Fibroblast of skin of back (primary cell): ENCODE measurements around the gene EML1.

ENCODE experiments used
- DNase-seq: peaks from one replicate; pipeline ENCODE4 v3.0.0-alpha.2; 2013

EML1 gene

DNA sequence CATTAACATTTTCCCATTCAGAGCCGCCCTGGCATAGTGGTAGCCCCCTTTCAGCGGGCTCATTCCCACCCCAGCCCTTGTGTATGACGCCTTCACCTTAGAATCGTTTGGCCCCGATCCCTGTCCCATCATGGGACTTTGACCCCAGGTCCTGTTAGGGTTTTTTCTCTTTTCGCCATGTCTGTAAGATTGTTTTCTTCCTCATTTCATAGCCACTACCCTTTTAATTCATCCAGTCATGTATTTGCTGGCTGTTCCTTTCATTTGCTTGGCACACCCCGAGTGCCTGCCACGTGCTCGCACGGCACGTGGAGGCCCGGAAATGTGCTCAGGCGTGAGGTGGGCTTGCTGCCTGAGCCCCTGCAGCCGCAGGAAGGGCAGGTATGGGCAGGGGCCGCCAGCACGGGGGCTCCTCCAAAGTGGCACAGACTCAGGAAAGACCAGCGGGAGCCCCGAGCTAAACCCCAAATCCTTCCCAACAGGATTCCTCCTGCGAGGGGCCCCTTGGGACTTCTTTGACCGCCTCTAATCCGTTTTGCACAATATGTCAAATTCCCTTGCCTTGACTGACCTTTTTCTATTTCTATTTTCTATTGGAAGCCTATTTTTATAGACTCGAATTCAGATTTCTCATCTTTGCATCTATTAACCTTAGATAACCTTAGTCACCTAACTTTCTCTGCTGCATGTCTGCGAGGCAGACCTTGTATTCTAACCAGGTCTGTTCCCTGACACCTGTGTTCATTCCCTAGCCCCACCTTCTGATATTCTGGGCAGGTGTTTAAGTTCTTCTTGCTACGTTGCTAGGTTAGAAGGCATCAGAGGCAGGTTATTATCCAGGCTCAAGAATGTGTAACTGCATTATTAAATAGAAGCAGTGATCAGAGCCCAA is 114.8 kb downstream of the EML1 start:
- DNase-seq: no peak

DNA sequence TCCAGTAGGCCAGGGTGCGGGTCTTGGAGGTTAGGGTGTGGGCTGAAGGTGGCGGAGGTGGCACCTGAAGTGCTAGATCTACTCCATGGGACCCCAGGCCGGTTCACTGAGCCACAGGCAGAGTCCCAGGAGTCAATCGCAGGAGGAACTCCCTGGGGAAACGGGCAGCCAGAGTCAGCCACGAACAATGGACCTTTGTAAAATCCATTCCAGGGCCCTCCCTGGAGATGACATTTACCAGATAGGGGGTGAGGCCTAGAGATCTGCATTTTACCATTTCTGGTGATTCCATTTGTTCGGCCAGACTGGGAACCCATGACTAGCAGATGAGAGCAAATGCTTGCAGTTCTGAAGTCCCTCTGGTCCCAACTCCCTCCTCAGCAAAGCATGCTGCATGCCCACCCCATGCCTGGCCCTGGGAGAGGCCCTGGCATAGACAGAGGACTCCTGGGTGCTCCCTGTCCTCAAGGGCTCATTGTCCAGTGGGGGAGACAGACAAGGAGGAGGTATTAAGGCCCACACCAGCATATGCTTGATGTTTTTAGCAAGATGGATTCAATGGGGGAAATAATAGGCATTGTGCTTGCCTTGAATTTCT is 115.5 kb downstream of the EML1 start:
- no peak for DNase-seq

DNA sequence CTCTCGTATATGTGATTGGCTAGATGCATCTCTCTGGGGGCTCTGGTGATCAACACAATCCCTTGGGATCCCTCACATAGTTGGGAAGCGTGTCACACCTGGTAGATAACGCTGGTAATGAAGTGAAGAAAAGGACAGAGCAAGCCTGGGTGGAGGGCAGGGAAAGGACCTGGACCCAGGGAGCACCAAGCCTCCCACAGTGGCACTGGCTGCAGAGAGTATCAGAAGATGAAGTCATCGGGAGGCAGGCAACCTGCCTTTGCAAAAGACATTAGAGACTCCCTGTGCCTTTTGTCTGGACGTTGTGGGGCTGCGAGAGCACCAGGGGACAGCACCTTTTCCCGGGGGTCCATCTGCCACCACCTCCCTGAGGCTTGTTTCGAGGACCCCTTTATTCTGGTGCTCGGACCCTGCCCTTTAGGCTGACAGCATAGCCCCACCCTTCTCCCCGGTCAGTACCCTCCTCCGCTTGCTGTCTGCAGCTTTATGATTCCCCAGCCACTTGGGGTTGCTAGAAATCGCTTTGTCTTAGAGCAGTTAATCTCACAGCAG is 116.4 kb downstream of the EML1 start:
- DNase-seq: peak; percentile 39

DNA sequence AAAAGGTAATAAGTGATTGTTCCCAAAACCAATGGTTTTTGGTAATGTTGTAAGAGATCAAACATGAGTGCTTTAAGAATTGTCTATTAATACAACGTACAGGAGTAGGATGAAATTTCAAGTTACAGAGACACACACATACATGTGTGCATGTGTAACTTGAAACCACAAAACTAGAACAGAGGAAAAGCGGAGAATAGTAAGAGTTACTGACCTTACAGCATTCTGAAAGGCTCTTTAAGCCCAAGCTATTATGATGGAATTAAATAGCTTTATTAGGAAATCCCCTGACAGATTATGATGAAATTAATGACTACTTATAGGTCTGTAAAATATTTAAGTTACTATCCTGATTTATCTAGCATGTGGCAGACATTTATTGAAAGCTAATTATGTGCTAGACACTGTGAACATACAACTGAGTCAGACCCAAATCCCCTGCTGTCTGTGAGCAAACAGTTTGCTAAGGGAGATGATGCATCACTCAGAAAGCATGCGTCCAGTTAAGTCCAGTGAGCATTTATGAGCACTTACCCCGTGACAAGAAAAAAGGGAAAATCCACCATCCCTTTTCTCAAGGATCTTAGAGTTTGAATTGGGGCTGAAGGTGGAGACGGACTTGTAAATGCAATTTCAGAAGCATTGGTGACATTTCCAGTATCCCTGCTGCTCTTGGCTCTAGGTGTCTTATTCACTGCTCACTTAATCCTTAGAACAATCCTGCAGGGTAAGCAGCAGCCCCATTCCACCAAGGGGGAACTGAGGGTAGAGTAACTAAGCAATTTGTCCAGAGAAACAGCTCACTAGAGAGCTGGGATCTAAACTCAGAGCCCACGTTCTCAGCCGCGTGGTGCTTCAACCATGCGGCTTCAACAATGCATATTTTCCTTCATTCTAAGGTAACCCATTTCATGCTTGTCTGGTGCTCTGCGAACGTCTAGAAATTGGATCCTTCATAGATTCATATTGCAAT is 117.4 kb downstream of the EML1 start:
- peak; percentile 92 for DNase-seq

DNA sequence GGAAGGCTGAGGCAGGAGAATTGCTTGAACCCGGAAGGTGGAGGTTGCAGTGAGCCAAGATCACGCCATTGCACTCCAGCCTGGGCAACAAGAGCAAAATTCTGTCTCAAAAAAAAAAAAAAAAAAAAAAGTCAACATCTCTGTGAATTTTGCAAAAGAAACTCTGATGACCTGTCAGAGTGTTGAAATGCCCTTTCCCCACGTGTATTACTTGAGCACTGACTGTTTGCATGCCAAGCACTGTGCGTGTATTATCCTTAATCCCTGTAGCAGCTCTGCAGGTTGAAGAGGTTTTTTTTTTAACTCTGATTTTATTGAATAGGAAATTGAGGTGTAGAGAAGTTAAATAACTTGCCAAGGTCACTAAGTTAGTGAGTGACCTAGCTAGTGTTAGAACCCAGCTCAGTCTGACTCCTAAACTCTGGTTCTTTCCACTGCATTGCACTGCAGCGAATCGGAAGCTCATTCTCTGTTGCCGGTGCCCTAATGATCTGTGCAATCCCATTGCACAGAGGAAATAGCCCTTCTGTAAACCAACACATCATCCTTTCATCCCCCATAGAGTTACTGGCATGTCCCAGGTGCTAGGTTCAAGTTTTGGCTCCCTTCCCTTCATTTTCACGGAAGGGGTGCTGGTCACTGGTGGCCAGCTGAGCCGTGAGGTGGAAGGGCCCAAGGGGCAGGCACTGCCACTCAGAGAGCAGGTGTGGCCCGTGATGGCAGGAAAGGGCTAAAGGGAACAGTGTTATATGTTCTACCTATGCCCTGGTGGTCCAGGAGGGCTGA is 122.3 kb downstream of the EML1 start:
- no peak for DNase-seq

DNA sequence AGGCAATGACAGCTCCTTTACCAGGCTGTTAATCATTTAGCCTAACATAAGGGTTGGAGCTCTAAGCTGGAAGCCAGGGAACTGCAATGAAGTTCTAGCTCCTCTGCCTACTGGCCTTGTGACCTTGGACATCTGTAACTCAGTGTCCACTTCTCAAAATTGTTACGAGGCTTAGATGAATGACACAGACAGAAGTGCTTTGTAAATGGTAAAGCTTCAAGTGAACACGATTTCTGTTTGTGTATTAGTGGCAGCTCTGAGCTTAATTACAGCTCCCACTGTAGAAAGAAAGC is 122.8 kb downstream of the EML1 start:
- DNase-seq: no peak

DNA sequence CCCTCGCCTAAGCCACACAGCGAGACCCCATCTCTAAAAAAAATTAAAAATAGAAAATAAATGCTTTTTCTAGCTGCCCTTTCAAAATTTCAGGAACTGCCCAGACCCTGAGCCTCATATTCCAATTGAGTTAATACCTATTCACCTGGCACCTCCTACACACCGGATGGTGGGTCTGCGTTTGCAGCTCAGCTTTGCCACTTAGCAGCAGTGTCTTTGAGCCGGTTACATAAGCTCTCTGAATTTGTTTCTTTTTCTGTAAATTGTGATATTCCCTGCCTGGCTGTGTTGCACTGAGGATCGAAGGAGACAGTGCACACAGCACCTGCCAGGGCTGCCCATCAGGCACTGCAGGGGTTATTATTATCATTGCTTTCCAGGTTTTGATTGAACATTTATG is 125.6 kb downstream of the EML1 start:
- DNase-seq: no peak

DNA sequence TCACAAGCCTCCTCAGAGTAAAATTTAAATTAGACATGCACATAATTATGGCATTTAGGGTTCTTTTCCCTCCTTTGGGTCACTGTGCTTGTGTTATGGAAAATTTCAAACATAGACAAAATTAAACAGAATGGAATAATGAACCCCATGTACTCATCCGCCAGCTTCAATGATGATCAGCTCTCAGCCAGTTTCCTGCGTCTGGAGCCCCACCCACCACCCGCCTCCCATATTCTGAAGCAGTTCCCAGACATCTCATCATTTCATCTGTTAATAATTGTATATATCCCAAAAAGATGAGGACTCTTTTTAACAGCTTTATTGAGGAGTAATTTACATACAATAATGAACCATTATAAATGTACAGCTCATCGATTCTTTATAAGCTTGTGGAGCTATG is 128.2 kb downstream of the EML1 start:
- DNase-seq: no peak

DNA sequence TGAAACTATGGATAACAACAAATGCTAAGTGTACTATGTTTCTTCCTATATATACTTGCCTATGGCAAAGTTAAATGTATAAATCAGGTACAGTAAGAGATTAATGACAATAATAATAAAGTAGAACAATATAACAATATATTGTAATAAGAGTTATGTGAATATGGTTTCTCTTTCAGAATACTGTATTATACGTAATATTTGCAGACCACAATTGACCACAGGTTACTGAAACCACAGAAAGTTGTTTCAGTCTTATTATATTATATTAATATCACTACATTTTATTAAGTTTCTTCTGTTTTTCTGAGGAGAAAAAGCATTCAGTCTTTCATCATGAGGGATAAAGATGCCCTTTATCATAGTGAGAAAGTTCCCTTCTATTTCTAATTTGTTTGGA is 131.2 kb downstream of the EML1 start:
- DNase-seq: no peak

DNA sequence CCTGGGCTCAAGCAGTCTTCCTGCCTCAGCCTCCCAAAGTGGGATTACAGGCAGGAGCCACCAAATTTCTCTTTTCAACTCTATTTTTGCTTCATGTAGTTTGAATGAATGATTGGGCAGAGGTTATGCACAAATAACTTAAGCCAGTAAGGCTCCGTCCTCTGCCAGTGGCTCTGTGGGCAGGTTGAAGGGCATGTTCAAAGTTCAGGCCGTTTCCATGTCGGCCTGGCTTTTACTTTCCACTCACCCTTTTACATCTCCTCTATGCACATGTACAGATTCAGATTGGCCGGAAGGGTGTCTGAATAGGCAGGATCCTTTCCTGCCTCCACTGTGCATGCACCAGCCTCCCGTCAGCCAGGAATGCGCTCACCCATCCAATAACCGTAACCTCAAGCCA is 132.3 kb downstream of the EML1 start:
- no peak for DNase-seq

DNA sequence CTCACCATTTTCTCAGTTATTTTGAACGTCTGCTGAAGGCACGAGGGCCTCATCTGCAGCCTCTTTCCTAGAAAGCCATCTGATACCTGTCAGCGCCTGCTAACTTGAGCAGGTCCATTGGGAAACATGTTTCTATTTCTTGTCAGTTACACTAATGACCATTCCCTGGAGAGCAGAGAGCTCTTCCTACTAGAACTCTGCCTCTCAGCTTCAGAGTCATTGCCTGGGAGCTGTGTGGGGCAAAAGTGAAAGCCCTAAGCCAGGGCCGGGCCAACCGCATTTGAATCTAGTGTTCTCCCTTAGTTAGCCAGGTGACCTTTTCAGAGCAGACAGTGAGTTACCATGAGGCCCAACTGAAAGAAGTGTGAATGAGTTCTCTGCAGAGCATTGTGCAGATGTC is 135.8 kb downstream of the EML1 start:
- no peak for DNase-seq

DNA sequence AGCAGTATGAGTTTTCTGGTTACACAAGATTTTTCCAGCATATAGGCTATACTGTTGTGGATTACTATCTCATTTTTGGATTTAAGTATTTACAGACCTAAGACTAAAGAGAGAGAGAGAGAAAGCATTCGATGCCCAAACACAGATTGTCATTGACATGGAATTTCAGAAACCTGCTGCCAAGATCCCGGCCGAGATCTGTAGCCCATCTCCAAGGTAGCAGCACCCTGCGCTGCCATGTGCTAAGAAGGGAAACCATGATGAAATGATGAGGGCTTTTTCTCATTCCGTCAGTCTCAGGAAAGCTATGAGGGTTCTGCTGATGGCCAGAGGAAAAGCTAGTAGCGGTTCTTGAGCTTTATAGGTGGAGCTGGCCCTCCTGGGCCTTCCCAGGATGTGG is 136.4 kb downstream of the EML1 start:
- DNase-seq: no peak

DNA sequence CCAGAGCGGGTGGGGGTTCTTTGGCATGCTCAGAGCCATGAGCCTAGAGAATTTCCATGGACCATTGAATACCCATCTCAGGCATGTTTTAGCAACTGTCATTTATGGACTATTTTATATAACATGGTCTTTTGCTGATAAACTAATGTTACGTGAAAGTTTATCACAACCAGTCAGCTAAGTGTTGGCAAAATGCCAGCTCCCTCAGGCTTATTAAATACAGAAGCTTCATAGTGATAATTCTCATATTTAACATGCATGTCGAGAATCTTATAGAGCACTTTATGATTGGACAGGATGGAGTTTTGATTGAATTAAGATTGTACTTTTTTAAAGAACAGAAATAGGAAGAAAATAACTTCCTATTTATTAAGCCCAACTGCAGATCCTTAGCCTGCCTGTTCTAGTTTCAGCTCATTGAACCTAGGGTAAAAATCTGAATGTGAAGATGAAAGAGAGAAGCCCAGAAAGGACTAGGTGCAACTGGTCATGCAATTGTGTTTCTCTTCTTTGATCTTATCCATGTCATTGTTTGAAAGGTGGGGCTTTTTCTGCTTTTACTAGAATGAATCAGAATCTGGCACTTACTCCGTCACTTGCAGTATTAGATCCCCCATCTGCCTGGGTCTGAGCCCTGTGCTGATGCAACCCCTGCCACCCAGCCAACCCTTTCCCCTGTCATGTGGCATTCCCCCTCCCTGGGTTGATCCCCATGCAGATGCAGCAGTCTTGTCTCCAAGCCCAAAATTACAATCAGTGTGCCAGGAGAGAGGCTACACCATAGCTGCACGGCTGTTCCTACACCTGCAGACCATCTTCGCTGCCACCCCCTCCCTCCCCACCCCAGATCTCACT is 137.4 kb downstream of the EML1 start:
- no peak for DNase-seq

DNA sequence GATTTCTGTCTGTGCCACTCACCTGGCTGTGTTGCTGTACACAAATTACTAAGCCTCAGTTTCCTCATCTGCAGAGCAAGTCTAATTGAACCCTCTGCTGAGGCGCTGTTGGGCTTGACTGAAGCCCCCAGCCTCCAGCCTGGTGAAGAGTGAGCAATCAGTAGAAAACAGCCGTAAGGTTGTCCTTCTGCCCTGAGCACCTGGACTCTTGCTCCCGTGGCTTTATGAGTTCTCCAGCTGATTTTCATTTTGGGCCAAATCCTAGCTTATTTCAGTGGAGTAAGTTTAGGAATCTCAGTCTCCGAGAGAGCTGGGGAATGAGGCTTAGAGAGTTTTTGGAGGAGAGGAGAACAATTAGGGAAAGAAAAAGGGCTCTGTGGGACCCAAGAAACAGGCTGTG is 138.1 kb downstream of the EML1 start:
- DNase-seq: no peak

DNA sequence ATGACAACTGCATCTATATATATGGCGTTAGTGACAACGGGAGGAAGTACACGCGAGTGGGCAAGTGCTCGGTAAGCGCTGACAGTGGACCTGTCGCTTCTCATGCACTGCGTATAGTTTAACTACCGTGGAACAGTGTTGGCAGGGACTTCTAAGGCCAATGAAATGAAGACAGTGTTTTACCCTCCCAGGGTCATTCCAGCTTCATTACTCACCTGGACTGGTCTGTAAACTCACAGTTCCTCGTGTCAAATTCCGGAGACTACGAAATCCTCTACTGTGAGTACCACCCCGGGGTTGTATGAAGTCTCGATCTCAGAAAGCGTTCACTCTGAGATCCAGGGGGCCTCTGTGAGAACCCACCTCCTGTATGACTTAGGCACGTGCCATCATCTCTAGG is 142.8 kb downstream of the EML1 start:
- peak; percentile 48 for DNase-seq

DNA sequence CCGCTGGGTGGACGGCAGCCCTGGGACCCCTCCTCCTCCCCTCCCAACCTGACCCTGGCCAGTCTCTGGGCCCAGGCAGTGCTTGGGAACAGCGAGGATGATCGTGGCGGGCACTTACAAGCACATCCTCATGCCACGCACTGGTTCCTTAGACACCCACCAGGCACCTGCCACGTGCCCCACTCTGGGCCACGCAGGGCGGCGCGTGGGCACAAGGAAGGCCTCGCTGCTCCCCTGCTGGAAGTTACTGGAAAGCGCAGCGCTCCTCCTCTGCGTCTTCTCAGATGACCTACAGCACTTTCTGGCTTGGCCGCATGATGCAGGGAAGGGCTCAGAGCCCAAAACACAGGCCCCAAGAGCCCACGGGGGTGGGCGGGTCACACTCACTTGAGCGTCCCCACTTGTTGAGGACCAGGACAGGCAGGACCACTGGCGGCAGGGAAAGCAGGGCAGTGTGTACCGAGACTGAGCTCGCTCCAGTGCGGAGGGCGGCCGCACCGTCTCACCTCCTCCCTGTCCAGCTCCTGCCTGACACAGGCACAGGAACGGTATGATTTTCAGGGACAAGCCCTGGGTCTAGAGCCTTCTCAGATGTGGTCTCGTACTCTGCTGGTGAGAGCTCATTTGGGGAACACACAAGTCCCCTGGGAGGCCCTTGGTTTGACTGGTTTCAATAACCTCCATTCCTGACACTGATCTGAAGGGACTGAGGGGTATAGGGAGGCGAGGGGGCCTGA is 143.7 kb downstream of the EML1 start:
- no peak for DNase-seq

DNA sequence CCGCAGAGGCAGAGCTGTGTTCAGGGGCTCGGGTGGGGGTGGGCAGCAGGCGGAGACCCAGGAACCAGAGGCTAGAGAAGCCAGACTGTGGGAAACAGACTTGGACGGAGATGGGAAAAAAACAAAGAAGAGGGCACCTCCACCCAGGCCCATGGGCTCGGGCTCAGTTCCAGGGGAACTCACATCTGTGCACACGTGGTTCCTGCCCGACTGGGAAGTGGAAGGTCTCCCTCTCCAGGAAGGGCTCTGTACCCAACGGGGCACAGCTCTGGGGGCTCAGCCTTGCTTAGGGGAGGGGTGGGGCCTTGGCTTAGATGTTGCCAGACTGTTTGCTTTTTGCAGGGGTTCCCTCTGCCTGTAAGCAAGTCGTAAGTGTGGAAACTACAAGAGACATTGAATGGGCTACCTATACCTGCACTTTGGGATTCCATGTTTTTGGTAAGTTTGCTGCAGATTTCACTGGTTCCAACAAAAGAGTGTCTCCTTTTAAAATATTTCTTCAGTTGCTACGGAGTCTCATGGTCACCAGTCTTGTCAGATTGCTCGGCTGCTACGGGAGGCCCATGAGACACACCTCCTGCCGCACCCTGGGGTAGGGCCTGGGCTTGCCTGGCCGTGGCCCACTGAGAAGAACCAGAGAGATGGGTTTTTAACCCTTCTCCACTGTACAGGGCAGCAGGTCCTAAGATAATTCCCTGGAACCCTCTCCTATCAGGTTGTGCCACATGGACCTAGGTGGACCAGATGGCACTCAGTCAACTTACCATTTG is 144.4 kb downstream of the EML1 start:
- no peak for DNase-seq

DNA sequence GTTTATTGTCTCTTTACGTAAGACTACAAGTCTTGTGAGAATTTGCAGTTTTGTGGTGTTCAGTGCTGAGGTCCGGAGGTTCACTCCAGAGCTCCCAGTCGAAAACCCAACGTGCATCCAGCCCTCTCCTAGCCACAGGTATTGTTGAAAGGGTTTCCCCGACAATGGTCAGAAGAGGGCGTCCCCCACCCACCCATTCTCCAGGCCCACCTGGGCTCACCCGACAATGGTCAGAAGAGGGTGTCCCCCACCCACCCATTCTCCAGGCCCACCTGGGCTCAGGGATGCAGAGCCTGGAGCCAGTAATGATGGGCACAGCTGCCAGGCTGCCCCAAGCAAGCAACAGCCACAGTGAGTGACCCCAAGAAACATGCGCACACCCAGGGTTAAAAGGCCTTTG is 145.2 kb downstream of the EML1 start:
- no peak for DNase-seq

DNA sequence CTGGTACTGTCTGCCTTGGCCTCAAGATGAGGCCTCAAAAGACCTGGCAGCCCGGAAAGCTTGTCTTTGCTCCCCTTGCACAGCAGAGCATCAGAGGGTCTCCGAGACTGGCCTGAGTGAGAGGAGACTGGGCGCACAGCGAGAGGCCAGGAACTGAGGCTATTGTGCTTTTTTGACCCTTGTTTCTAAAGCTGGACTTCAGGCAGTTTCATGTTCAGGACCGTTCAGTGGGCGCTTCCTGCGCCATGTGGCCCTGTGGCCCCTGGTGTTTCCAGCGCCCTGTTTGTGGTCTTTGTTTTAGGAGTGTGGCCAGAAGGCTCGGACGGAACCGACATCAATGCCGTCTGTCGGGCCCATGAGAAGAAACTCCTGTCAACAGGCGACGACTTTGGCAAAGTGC is 145.7 kb downstream of the EML1 start:
- DNase-seq: no peak

DNA sequence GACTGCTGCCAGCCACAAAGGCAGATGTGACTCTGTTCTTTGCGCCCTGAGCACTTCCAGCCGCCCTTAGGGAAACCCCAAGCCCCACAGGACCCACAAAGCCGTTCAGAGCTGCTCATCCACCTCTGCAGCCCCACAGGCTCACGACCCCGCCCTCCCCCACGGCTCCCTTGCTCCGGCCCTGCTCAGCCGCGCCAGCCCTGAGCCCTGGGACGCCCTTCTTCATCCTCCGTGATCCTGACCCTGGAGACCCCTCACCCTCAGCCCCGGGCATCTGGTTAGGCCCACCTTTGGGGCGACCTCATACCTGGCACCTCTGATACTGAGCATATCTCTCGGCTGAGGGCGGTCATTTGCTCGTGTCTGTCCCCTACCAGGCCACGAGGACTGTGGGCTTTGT is 146.2 kb downstream of the EML1 start:
- no peak for DNase-seq
